Stimulated activated naive CD4-positive, alpha-beta T cell (primary cell): ENCODE results near the gene DSC1.

ENCODE experiments used
- DNase-seq, 6 experiments: peaks; one replicate each; lab custom pipeline; 2025; lab: John Stamatoyannopoulos, UW

The DSC1 gene

DNA sequence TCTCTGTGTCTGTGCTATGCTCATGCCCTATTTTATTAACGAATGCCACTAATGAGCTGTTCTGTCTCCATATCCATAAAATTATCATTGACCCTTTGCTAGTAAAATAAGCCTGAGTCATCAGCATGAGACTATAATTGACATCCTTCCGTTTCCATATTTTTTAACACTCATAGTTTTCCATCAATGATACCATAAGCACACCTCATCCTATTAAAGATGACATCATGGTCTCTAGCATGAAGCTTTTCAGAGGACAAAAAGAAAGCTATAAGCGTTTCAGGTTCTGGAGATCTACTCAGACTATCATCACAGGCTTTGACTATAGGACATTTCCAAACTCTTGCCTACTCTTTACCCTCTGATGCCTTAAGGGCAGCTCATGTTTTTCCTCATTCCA lies 59.2 kb downstream of the DSC1 start:
- no peak for DNase-seq

DNA sequence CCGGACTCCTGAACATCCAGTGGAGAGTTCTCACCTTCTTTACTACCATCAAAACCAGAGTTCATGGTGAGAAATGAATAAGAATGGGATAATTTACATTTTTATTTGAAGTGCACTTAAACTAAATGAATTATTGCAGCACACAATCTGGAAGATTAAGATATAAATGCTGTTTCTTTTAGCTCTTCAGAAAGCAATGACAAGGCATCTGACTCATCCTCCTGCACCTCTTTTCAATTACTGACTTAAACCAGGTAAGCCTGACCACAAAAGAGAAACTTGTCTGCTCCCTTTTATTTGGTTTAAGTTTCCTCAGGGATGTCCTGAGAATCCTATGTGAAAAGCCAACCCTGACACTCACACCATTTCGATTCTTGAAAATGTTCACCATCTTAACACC lies 59.7 kb downstream of the DSC1 start:
- no peak for DNase-seq

DNA sequence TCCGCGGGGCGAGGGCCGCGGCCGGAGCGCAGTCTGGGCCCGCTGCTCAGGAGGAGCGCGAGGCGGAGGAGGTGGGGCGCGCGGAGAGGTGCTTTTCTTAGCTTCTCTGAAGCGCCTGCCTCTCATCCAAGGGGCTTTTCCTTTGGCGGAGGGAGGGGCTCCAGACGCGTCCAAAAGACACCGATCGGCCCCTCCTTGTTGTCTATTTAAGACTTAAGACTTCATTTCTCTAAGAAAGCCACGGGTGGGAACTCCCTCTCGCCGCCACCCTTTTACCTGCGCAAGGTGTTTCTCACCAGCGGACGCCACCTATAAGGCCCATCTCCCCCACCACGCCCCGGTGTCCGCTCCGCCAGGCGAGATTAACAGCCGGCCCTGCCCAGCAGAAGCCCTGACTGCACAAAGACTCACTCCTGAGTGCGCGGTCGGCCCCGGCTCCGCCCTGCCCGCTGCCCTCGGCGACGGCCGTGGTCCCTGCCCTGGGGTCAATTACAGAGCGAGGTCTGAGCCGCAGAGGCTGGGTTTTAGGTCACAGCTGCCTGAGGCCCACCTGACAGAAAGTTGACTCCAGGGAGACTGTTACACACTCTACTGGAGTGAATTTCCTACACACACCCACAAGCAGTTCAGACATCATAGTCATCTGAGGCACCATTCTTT lies 60.5 kb downstream of the DSC1 start, which contains the start of gene DSC2:
Gene DSC2 (minus strand): TSS at position 397 of the 660 bp plus-strand sequence. CDS start 450 bp downstream, outside the sequence.
- DNase-seq = no peak

DNA sequence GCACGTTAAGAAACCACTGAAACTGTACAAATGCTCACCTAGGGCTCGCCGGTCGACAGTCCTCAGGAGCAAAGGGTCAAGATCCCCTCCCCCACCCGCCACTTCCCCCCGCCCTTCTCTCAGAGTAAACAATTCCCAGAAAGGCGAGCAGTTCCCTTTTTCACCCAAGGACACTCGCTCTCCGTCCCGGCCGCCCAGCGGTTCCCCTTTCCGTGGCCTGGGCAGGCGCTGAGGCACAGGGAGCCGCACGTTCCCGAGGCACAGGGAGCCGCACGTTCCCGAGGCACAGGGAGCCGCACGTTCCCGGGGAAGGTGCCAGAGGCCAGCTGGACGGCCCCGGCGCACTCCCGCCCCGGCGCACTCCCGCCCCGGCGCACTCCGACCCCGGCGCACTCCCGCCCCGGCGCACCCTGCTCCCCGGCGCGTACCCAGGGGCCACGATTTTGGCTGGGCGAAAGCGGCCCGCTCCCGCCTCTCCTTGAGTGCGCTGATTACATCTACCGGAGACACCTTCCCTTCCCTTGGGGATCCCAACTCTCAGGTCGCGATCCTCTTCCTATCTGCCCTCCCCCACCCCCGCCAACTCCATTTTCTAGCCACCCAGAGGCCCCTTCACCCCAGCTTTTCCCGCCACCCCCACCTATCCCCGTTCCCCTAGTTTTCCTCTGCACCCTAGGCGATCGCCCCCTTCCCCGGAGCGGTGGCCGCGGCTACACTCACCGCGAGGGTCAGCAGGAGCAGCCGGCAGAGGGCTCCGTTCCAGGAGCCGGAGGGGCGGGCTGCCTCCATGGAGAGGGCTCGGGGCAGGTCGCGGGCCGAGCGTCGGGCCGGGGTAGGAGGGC lies 61.3 kb downstream of the DSC1 start:
- DNase-seq = no peak

DNA sequence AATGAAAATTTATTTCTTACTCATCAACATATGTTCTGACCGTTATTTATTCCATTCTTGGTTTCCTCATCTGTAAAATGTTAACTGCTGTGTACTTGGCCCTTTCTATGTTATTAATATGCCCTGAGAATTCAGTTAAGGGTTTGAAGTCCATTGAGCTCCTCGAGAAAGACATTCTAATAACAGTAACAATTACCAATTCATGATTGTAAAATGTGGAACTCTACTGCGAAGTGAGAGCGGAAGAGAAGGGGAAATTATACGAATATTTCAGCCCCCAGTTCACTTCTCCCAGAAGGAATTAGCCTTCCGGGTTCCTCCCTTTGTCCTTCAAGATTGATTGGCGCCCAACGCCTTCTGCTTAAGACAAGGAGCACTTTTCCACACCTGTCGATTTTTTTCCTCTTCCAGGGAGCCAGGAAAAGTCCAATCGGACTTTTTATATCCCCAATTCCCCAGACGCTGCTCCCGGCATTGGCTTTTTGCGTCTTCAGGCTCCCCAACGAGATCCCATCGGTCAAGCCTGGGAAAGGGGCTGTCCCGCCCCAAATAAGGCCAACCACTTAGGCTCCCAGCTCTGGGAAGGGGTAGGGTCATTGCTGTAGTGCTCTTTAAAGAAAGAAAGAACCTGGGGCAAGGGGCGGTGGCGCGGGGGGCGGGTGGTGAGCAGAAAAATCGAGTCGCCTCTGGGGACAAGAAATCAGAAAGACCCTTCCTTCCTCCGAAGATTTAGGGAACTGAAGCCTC lies 62.0 kb downstream of the DSC1 start:
- DNase-seq = no peak

DNA sequence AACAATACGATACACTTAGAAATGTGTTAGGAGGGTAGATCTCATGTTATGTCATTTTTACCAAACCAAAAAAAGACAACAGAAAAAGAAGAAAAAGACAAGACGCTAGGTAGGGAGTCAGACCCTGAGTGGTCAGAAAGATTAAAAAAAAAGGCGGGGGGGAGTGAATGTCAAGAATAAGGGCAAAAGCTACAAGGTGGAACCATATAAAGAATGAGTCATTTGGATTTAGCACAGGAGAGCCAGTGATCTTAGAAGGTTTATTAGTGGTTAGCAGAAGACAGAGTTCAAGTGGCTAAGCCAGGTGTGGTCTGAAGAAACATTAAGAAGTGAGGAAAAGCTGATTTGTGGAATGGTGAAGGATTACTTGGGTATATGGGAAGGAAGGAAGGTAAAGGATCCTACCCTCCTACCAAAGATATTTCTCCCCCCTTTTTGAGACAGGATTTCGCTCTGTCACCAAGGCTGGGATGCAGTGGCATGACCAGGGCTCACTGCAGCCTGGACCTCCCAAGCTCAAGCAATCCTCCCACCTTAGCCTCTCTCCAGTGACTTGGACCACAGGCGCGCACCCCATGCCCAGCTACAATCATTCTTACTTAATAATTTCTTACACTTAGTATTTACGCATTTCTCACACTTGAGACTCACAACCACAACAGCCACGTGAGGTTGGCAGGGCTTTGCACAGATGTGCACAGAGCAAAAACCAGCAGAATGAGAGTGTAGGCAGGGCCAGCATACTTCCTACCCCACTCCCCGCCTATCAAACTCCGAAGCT lies 63.0 kb downstream of the DSC1 start:
- DNase-seq = no peak

DNA sequence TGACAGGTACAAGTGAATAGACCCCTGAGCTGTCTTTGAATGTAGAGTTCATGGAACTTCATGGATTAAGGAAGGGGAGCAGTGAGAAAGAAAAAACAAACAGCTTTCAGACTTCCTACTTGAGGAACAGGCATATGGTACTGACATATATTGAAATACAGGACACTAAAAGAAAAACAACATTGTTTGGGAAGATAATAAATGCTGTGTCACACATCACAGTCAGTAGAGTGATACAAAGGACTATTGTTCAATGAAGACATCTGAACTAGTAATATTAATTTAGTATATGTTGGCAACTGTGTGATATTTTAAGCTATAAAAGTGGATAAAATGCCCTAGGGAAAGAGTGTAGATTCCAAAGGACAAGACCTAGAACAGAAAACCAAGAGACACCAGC lies 63.8 kb downstream of the DSC1 start:
- DNase-seq = no peak

DNA sequence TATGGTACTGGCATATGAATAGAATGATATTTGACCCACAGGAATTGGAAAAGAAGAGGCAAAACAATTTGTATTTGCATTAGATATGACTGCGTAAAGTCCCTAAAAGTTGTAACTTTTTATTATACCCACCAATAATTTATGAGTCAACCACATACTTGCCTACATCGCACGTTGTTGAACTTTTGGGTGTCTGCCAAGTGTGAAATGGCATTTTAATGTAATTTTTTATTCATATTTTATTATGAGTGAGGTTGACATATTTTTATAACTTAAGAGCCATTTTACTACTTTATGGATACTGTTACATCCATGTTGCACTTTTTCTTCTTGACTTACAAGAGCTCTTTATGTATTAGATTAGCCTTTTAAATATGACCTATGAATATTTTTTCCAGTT lies 65.0 kb downstream of the DSC1 start:
- no peak for DNase-seq

DNA sequence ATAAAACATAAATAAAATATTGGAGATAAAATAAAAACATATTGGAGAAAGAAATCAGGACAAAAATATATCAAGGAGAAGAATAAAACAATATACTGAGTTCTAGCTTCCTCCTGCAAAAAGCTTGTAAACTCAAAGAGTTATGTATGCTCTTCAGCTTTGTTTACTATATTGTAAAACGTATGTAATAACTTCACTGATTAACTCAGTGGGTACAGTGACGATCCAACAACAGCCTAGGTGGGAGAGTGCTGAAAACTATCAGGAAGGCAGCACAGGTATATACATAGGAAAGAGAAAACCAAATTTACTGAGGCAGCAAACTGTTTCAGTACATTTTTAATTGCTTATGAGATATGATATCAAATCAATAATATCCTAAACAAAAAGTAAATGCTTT lies 68.8 kb downstream of the DSC1 start:
- no peak for DNase-seq

DNA sequence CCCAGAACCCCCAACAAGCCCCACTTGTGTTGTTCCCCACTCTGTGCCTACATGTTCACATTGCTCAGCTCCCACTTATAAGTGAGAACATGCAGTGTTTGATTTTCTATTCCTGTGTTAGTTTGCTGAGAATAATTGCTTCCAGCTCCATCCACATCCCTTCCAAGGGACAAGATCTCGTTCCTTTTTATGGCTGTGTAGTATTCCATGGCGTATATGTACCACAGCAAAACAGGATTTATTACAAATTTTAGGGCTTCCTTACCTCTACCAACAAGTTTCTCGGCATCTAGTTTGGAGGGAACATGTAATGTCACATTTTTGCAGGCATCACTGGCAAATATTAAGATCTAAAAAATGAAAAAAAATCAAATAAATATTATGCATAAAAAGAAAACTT lies 69.4 kb downstream of the DSC1 start:
- DNase-seq = no peak

DNA sequence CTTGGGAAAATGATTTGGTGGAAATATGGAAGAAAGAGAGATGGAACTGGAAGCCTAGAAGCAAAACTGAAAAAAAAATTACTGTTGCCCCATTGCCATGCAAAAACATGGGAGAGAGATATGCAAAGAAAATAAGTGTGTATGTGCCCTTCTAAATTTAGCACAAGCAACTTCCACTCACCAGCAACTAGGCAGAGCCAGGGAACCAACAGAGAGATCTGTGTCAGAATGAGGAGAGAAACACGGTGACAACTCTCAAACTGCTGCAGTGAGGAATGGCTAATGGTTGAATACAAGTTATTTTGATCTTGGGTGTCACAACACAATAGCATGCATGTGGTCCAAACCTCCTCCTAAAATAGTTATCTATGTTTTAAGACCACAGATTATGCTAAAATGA lies 71.3 kb downstream of the DSC1 start:
- no peak for DNase-seq

DNA sequence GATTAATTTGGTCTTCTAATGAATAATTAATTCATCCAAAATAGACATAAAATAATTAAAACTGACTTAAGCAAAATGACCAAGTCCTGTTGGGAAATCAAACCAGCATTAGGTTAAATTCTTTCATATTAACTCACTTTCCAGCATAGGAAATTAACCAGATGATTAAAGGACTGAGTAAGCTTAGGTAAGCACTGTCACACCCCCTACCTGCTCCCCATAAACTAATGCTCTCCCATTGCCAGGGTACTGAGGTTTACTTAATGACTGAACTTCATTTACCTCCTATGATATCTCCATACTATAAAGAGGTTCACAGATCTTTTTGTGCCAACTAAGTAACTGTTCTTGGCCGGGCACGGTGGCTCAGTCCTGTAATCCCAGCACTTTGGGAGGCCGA lies 74.1 kb downstream of the DSC1 start:
- no peak for DNase-seq

DNA sequence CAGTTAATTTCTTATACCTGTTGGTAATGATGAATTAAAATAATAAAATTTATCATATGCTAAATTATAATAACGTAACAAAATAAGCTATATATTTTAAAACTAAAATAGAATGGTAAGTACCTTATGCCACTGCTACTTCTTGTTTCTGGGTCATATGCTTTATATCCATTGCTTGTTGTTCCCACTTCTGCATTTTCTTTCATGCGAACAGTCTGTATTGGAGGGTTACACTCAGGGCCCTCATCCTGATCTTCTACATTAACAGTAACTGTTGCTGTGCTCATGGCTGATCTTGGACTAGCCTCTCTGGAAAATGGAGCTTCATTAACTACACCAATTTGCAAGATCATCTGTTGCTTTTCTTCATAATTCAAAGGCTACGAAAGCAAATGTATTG lies 82.7 kb downstream of the DSC1 start:
- no peak for DNase-seq
